Body of pancreas (tissue), 4 donors: ENCODE results near the gene TLX2. TPM values are rescaled to one million over a fixed set of nuclear protein-coding genes. Genes with fewer than 3 reads are reported as not detected.
A peak's percentile ranks its signal among the peaks of the same experiment; 100 is the strongest.
"Not testable (repeated sequence)": the region's sequence is repeated elsewhere in the genome, so short reads cannot be mapped to it uniquely, and the experiment has no call there.

Experiments
- ATAC-seq: fragments of 150-250 bp; one replicate; pipeline ENCODE4 v1.9.1; 2016
- DNase-seq, 4 donors: peaks; one replicate each; pipeline ENCODE4 v3.0.0-alpha.2; 2019
- H3K27ac ChIP-seq, 4 donors: fragments of 200-600 bp; sonication (generic); 1 replicate in 3 of 4; 2 replicates in 1 of 4; pipeline versions ENCODE4 v1.5.1 to v1.6.1; 2016 to 2019; ENCODE audit warnings: mild to moderate bottlenecking in 1 of 4, mixed read lengths in 1 of 4, moderate library complexity in 1 of 4
- H3K27me3 ChIP-seq, 2 donors: fragments of 200-600 bp; sonication (generic); one replicate each; pipeline ENCODE4 v1.6.0; 2016; ENCODE audit warnings: mild to moderate bottlenecking in 1 of 2
- H3K36me3 ChIP-seq, 2 donors: fragments of 200-600 bp; sonication (generic); replicated peaks in 1 of 2; 2 replicates each; pipeline ENCODE4 v1.5.1; 2016; ENCODE audit warnings: low read depth in 2 of 2; ENCODE audit not compliant: insufficient read depth in 1 of 2
- H3K4me1 ChIP-seq: fragments of 200-600 bp; sonication (generic); one replicate; pipeline ENCODE4 v1.6.0; 2016
- H3K4me3 ChIP-seq, 2 donors: fragments of 200-600 bp; sonication (generic); 1 replicate in 1 of 2; 2 replicates in 1 of 2; pipeline ENCODE4 v1.5.1; 2016 to 2019
- H3K9me3 ChIP-seq, 3 donors: fragments of 200-600 bp; sonication (generic); 1 replicate in 2 of 3; 2 replicates in 1 of 3; pipeline ENCODE4 v1.5.1; 2016
- CTCF ChIP-seq, 7 experiments: fragments of 450-650 bp in 4 of 7; fragments of 200-600 bp in 3 of 7; sonication (generic) in 3 of 7; IDR thresholded peaks; one replicate each; pipeline ENCODE4 v1.5.1; 2016 to 2019; ENCODE audit warnings: antibody characterized with exemption in 7 of 7
- POLR2A ChIP-seq, 3 donors: fragments of 450-650 bp; IDR thresholded peaks; one replicate each; pipeline ENCODE4 v1.6.1; 2016; ENCODE audit warnings: antibody characterized with exemption in 3 of 3, mild to moderate bottlenecking in 2 of 3
- WGBS, 2 donors: methylation state at CpG; one replicate each; pipeline ENCODE4 v1.1.5; 2017; 5-methylcytosine and 5-hydroxymethylcytosine counted together
- intact Hi-C: fragments of 100-400 bp; cut with DNase I; formaldehyde crosslinking; loops from one replicate; pipeline ENCODE4 v1.15.1; 2023
- total RNA-seq, 2 donors: library from RNA; depleted of rRNA; stranded (reverse); fragments of >200 nt; gene quantifications; one replicate each; pipeline ENCODE4 v1.1.0, GENCODE V29; 2016

The TLX2 gene
- not detected for total RNA-seq

- no peaks in the 10 kb centered on the region for H3K36me3 ChIP-seq
- DNase-seq (no peak), ATAC-seq (no peak)
- no peaks in the 10 kb centered on the region for H3K9me3 ChIP-seq
- peaks cover 39% of the 10 kb centered on the region for H3K4me1 ChIP-seq
- H3K4me3 ChIP-seq = no peak within 1 kb of the TSS
- TF ChIP-seq CTCF (IDR thresholded peaks at IDR 0.05) (no peak), POLR2A (IDR thresholded peaks at IDR 0.05) (no peak)
- H3K27me3 ChIP-seq = peaks cover 0 to 73% of the 10 kb centered on the region in 2 donors
- no peak within 1 kb of the TSS for H3K27ac ChIP-seq
- WGBS, 2 donors = 4 to 22% methylated on average over 15 to 72 of the region's 82 CpGs
- intact Hi-C loops = no loop called here
Measured at GRCh38 chr2:74514368-74515270, at the start of gene TLX2. Gene TLX2, plus strand, starts transcription at chr2:74514450. Its CDS starts 357 bp downstream, at chr2:74514807.

- DNase-seq, intact Hi-C loops, H3K9me3 ChIP-seq, H3K4me3 ChIP-seq, H3K27ac ChIP-seq, ATAC-seq, H3K27me3 ChIP-seq, H3K36me3 ChIP-seq: not testable (repeated sequence)
- TF ChIP-seq POLR2A (IDR thresholded peaks at IDR 0.05) = peak in 1 of 3 donors; percentile 6
- WGBS, 2 donors = 89 to 90% methylated on average over 9 to 12 of the region's 12 CpGs
- H3K4me1 ChIP-seq = peaks cover 30% of the 10 kb centered on the region
Measured at GRCh38 chr2:74470742-74471141, 43.5 kb upstream of the TLX2 start.

GRCh38 chr2:74471332-74472065, 42.8 kb upstream of the TLX2 start:
- DNase-seq (no peak), ATAC-seq (no peak)
- WGBS, 2 donors = 53 to 57% methylated on average over 16 of the region's 16 CpGs
- H3K36me3 ChIP-seq = peaks cover 0 to 3% of the 10 kb centered on the region in 2 donors
- peak overlapping the region; percentile 73 to 92 (median 90) for H3K27ac ChIP-seq
- H3K9me3 ChIP-seq = no peaks in the 10 kb centered on the region
- no peak for TF ChIP-seq CTCF (IDR thresholded peaks at IDR 0.05)
- no peak for TF ChIP-seq POLR2A (IDR thresholded peaks at IDR 0.05)
- intact Hi-C loops = no loop called here
- H3K4me3 ChIP-seq = peak overlapping the region; percentile 28 to 54
- peaks cover 23% of the 10 kb centered on the region for H3K4me1 ChIP-seq
- H3K27me3 ChIP-seq = no peaks in the 10 kb centered on the region

GRCh38 chr2:74472086-74472944, 41.9 kb upstream of the TLX2 start, which contains the start of gene MRPL53:
Gene MRPL53, minus strand, starts transcription at chr2:74472680. Its CDS starts 20 bp downstream, at chr2:74472660.
- Histone ChIP-seq H3K4me3 (peak within 1 kb of the TSS; percentile 28 to 54), H3K36me3 (peaks cover 0 to 3% of the 10 kb centered on the region in 2 donors), H3K27ac (peak within 1 kb of the TSS; percentile 73 to 92 (median 90)), H3K9me3 (no peaks in the 10 kb centered on the region), H3K27me3 (no peaks in the 10 kb centered on the region), H3K4me1 (peaks cover 22% of the 10 kb centered on the region)
- intact Hi-C loops = no loop called here
- DNase-seq (peak; percentile 94 to 96 (median 95)), ATAC-seq (peak; percentile 96)
- 0 to 1% methylated on average over 47 to 66 of the region's 66 CpGs for WGBS, 2 donors
- no peak for TF ChIP-seq CTCF (IDR thresholded peaks at IDR 0.05)
- peak; percentile 59 to 91 (median 88) for TF ChIP-seq POLR2A (IDR thresholded peaks at IDR 0.05)
